GM21423 (cell line): Measurements from ENCODE around the gene M1AP.
"Not testable (repeated sequence)": the region's sequence is repeated elsewhere in the genome, so short reads cannot be mapped to it uniquely, and the experiment has no call there.

Source experiments
- ATAC-seq: cut with Tn5 transposase; IDR thresholded peaks from one replicate; pipeline ENCODE4 v1.9.1; 2021; ENCODE audit warnings: mild to moderate bottlenecking, moderate library complexity; ENCODE audit not compliant: unreplicated experiment

Gene M1AP

DNA sequence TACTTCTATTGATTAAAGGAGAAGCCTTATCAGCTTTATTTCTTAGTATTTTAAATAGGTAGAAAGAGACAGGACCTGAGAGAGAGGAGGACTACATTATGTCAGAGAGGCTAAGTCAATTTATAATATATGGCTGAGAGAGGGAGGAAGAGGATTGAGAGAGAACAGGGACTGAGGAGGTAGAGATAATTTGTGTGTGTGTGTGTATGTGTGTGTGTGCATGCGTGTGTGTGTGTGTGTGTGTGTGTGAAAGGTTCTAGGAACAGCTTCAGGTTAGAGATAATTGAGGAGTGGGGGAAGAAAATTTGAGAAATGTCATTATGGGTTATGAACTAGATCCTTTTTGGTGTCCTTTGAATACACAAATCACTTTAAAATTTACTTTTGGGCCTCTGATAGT, 78.4 kb downstream of the M1AP start:
- ATAC-seq = no peak

DNA sequence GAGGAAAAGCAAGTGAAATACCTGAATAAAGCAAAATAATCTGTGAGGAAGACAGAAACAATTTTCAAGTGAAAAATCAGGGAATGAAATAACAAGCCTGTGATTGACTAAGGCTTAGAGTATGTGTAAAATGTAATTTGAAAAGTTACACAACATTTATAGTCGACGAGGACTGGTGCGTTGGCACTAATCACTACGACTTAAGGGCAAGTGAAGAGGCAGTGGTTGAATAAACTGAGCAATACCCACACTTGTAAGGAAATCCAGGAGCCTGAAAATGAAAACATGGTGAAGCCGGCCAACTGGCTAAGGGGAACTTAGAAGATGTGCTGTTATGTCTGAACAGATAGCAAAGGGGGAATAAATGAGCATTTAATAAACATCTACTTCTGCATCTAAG, 80.2 kb downstream of the M1AP start:
- no peak for ATAC-seq

DNA sequence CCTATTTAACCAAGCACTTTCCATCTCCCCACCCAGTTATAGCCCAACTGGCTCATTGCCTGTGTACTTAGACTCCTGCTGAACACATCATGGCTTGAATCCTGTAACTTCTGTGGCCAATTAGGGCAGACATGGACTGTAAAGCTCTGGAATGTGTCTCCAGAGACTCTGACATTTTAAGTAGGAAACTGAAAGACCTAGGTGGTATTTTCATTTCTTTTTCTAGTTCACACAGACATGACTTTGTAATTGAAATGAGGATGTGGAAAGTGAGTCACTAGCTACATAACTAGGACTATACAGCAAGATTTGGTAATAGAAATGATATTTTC, 81.4 kb downstream of the M1AP start:
- no peak for ATAC-seq

DNA sequence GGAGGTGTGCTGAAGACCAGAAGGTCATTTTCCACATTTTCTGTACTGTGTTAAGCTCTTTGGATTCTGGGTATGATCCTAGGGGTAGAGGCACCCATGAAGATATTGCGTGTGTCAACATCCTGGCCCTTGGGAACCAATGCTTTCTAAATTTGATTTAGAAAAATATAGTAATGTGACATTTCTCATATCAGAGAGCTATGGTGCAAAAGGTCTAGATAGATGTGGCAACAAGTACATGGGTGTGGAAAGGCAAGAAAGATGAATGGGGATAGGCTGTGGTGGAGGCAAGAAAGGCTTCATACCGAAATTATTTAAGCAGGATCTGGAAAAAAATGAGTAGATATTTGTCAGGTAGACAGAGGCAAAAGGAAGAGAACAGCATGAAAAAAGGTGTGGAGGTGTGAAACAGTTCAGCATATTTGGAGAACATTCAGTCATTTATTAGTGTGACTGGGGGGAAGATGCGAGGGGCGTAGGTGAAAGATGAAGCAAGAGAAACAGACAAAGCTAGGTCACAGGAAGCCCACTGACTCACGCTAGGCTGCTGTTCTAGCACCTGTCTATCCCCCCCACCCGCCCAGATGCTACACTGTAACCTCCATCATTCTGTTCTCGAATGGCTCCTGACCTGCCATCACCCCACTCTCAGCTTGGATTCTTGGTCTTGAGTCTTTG, 81.9 kb downstream of the M1AP start:
- ATAC-seq = no peak

DNA sequence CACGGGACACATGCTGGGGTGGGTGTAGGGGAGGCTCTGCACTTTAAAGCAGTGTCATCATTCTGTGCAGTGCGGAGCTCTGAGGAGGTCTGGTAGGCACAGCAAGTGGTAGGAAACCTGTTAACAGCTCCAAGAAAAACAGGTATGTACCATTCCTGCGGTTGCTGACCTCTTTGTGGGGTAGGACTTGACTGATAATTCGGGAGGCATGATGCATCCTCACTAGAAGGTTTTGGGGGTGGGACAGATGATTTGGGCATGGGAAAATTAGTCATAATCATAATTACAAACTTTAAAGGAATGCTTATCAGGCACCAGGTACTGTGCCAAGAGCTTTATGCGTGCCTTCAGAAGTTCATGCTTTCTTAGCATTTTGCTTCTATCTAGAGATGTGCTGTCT, 83.9 kb downstream of the M1AP start:
- no peak for ATAC-seq

DNA sequence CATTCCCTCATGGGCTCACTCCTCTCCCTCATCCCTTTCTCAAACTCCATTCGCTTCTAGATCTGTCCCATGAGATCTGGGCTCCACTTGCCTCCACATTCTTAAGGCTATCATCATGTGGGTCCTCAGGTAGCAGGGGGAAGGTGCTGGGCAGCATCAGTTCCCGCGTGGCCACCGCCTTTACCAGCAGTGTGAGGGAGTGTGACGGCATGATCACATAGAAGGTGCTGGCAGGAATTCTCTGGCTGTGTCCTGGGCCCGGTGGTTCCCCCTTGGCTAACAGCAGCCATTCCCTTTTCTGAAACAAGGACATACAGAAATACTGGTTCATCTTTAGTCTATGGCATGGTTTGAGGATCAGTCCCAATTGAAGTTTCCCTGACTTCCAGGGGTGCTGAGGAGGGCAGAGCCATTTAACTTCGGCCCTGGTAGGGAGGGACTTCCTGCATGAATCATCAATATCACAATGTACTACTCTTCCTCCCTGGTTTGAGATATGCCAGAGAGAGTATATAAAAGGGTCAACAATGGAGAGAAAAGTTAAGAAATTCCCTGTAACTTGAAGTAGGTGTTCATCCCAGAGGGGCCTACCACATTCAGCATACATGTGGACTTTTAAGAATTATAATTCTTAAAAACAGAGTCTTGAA, 85.9 kb downstream of the M1AP start:
- ATAC-seq = no peak

DNA sequence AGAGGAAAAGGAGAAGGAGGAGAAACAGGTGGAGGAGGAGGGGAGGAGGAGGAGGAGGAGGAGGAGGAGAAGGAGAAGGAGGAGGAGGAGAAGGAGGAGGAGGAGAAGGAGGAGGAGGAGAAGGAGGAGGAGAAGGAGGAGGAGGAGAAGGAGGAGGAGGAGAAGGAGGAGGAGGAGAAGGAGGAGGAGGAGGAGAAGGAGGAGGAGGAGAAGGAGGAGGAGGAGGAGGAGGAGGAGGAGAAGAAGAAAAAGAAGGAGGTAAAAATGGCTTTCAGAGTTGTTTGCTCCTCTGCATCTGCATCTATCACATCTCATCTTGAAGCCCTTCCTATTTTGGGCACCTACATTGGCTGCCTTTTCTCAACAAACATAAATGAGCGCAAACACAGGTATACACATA, 87.1 kb downstream of the M1AP start:
- not testable (repeated sequence) for ATAC-seq

DNA sequence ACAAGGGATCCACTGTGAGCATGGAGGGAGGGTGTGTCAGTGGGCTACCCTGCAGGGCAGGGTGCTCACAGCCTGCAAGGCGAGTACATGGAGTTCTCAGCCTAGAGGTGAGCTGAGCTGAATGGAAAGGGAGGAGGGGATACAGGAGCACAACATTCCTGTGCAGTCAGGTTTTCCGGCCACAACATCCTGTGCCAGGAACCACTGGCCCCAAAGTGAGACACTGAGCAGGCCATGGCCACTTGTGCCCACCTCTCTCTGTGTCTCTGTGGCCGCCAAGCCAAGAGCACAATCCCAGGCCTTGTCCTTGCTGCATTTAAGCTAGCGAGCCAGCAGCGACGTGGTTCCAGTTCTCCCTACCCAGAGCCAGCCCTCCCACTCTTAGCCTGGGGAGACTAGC, 87.5 kb downstream of the M1AP start:
- no peak for ATAC-seq

DNA sequence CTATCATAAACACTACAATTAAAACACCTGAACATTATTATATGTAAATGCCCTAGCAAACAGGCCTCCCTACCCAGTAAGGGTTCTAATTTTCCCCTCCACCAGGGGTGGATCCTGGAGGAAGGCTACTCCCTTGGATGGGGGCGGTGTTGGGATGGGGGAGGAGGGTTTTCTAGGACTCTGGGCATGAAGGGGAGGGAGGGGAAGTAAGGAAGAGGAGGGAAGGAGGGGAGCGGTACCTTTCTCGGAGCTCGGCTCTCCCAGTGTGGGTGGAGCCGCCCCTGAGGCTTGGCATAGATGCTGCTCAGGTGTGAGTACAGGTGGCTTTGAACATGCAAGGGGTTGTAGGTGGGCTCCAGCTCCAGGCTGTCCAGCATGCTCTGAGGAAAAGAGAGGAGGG, 88.2 kb downstream of the M1AP start:
- ATAC-seq = no peak

DNA sequence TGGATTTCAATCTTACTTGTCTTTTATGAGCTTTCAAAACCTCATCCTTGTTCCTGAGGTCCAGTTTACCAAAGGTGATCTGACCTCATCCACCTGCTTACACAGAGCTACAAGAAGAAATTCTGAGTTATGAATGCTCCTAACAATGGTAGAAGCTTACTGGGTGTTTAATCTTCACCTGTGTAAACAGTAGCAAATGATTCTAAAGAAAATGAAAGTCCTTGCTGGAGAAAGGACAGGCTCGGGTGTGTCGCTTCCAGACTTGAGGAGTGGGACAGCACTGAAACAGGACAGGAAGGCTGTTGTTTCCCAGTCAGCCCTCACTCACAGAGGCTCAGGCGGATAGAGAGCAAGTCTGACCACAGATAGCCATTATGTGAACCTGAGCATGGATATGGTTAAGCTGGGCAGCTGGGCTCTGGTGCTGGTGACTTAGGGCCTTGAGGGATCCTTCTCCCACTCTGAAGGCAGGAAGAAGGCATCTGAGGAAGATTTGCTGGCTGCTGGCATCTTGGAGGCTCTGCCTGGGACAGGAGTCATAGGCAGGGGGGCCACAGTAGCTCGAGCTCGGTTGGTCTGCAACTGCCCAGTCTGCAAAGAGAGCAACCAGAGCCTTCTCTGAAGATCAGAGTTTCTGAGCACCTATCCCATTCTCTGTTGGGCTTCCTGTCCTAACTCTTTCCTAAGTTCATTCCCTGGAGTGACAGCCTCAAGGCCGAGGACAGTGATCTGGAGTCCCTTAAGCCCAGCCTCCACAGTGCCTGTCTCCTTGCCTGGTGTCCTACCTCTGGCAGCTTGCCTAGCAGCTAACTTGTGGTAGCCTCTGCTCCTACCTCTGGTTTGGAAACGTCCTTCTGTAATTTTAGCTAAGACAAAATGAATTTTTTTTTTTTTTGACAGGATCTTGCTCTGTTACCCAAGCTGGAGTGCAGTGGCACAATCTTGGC, 89.6 kb downstream of the M1AP start:
- no peak for ATAC-seq

DNA sequence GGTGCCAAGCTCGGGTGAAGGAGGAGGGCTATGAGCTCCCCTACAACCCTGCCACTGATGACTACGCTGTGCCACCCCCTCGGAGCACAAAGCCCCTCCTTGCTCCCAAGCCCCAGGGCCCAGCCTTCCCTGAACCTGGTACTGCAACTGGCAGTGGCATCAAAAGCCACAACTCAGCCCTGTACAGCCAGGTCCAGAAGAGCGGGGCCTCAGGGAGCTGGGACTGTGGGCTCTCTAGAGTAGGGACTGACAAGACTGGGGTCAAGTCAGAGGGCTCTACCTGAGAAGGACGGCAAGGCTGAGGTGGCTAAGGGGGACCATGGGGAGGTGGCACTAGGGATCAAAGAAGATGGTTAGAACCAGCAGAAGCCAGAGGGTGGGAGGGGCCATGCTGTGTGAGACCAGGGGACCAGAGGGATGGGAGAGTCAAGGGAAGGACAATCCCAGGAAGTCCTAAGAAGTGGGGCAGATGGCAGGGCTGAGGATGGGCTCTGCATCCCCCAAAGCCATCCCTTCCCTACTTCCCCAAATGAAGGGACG, 91.2 kb downstream of the M1AP start:
- no peak for ATAC-seq

DNA sequence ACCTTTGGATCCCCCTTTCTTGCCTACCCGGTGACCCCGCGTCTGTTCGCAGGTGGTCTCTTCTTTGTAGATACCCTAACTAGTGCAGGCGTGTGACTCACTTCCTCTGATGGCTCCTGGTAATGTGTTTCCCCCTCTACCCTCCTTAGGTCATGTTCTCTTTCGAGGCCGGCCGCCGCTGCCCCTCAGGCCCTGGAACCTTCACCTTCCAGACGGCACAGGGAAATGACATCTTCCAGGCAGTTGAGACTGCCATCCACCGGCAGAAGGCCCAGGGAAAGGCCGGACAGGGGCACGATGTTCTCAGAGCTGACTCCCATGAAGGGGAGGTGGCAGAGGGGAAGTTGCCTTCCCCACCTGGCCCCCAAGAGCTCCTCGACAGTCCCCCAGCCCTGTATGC, 92.0 kb downstream of the M1AP start:
- ATAC-seq = no peak

DNA sequence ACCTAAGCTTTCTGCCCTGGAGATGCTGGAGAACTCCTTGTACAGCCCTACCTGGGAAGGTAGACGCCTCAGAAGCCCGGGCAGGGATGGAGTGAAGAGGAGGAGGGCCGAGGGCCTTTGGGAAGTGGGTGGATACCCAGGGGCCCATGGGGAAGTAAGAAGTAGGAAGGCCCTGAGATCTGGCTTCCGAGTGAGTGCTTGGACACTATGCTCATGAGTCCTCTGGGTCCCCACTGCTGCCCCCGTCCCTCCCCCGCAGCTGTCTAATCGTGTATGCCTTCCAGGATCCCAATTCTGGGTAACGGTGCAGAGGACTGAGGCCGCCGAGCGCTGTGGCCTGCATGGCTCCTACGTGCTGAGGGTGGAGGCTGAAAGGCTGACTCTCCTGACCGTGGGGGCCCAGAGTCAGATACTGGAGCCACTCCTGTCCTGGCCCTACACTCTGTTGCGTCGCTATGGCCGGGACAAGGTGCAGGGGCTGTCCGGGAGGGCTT, 92.5 kb downstream of the M1AP start:
- no peak for ATAC-seq

DNA sequence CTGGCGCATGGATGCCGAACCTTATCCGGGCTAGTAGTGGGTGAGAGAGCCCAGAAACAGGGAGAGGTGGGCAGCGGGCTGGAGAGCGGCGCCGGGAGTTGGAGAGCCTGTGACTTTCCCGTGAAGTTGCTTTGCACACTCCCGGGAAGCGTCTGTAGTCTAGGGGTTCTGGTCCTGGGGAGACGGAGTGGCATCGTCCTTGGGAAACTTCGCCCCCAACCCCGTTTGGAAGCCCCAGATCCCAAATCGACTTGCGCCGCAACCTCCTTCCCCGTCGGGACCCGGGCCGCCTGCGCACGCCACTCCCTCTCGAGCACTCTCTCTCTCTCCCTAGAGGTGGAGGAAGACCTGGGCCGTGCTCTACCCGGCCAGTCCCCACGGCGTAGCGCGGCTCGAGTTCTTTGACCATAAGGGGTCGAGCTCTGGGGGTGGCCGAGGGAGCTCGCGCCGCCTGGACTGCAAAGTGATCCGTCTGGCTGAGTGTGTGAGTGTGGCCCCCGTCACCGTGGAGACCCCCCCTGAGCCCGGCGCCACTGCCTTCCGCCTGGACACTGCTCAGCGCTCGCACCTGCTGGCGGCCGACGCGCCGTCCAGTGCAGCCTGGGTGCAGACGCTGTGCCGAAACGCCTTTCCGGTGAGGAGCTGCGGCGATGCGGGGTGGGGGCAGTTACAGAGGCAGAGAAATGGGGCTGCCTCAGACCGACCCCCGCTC, 93.2 kb downstream of the M1AP start:
- ATAC-seq = peak; percentile 38

DNA sequence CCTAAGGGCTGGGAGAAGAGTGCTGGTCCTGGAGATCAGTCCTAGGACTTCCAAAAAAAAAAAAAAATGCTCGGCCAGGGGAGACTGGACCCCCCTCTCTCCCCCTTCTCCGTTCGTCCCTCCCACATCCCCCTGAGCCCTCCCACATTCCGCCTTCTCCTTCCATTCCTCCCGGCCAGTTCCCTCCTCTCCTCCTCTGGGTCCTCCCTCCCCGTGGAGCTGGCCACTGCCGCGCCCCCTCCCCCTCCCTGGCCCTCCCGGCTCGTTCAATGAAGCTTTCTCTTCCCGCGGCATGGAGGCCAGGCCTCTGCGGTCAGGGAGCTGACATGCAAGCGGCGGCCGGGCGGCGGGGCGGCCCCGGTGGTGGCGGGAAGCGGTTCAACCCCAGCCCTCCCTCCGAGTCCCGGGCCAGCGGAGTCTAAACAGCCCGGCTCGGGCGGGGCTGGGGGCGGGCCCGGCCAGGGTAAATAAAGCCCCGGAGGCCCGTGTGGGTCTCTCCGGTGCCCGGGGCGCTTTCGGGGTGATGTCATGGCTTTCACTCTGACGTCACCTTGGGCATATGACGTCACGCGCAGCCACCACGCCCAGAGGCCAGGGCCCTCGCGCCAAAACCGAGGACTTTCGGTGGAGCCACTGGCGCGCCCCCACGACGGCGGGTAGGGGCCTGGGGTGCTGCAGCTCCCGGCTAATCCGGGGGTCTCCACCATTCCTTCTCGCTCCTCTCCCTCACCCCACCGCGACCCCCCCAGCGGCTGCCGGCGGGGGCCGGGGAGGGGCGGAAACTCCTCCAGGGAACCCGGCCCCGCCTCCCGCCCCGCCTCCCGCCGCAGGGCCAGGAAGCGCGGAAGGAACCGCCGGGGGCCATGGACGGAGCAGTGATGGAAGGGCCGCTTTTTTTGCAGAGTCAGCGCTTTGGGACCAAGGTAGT, 94.0 kb downstream of the M1AP start, which contains the start of the genes DOK1 and LOXL3:
DOK1 (plus strand) TSS at position 829 of the 928 bp plus-strand sequence; CDS start at position 864, 35 bp downstream.
LOXL3 (minus strand) TSS at position 51 of the 928 bp plus-strand sequence. CDS start 1,308 bp downstream, outside the sequence.
- ATAC-seq = peak; percentile 52

DNA sequence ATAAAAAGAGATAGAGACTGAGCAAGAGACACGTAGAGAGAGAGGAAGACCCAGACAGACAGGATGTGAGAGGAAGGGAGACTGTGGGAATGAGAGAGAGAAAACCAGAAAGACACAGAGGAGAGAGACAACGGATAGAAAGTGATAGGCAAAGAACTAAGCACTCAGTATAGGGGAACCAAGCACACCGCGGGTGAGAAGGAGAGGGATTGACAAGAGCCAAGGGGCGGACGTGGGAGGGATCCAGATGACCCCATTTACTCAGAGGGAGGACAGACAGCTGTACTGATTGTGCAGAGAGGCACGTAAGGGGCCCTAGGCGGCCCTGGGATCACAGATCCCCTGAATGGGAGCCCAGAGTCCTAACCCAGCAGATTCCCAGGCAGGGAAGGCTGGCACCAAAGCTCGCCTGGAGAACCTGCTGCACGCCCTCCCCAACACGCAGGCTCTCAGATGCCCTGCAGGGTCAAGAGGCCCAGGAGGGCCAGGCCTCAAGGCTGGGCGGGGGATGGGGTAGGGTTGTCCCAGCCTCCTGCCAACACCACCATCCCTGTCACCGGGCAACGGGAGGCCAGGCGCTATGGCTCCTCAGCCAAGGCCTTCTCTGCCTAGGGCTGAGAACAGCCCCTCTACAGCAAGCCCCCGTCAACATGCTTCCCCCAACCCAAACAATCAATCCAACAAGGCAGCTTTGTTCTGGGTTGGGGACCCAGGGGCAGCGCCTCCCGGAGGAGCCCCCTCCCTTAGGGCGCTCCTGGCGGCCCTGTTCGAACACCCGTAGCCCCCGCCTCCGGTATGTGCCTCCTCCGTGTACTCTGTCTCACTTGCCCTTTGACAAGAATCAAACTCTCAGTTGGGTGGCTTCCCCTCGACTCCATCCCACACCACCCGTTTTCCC, 95.0 kb downstream of the M1AP start:
- no peak for ATAC-seq

DNA sequence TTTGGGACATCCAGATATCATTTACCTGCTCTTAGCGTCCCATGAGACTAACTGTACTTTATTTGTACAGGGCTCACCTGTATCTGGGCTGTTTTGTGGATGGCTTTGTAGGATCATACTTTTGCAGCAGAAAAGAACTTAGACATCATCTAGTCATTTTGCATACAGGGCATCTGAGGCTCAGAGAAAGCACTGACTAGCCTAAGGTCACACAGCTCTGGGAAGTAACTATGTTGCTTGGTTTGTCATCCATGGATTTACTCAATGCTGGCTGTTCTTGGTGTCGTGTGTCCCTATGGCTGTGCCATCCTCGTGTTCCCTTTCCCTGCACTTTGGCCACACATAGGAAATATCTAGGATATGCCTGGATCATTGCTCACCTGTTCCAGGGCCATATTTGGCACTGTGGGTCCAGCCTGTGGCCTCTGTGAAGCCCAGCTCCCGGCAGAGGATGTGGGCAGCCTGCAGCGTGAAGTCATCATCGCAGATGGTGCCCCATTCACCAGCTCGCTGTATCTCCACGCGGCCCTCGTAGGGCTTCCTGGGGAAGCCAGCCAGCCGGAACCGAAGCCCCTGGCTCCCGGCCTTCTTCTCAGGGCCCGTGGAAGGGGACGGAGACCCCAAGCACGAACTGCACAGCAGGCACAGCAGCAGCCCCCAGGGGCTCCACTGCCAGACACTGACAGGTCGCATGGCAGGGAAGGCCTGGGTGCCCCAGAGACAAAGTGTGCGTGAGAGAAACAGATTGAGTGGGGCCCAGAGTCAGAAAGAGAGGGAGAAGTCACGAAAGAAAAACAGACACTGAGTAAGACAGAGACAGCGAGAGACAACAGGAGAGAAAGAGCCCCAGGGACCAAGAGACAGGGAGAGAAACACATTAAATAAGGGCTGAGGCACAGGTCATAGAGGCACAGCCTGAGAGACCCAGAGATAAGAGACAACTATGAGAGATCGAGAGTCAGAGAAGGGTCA, 95.9 kb downstream of the M1AP start:
- no peak for ATAC-seq
